H1 (cell line): ENCODE measurements around the gene ENTR1. TPM values are rescaled to one million over a fixed set of nuclear protein-coding genes. Genes with fewer than 3 reads are reported as not detected.

Source experiments
- CTCF ChIA-PET: fragments of 300-600 bp; sonication (Branson Sonifier 250); formaldehyde crosslinking; loops from one replicate; lab custom pipeline; 2021; ENCODE audit not compliant: partially characterized antibody; lab: Charles Lee
- POLR2A ChIA-PET: fragments of 300-600 bp; sonication (Branson Sonifier 250); formaldehyde crosslinking; loops from one replicate; lab custom pipeline; 2021; ENCODE audit warnings: inconsistent platforms; ENCODE audit not compliant: partially characterized antibody; lab: Charles Lee
- DNase-seq, 2 experiments: peaks; one replicate each; pipeline versions ENCODE4 v3.0.0 to v3.0.0-alpha.2; 2010 to 2022; ENCODE audit warnings: low spot score in 2 of 2, low read depth in 1 of 2, mixed read lengths in 1 of 2
- FAIRE-seq: peaks from 2 replicates; lab custom pipeline; 2011; peaks lifted over from hg19 to GRCh38; lab: Jason Lieb, UNC
- H2AFZ ChIP-seq: 2 replicates; pipeline ENCODE4 v1.8.1; 2012; ENCODE audit warnings: low read length, inconsistent platforms
- H2AK5ac ChIP-seq: 2 replicates; pipeline ENCODE4 v1.6.1; 2013; ENCODE audit warnings: low read depth, low read length
- H2BK120ac ChIP-seq: replicated peaks from 2 replicates; pipeline ENCODE3; 2013; ENCODE audit warnings: low read depth, low read length, inconsistent platforms
- H2BK12ac ChIP-seq: 2 replicates; pipeline ENCODE4 v1.6.1; 2013; ENCODE audit warnings: low read depth, low read length
- H2BK15ac ChIP-seq: 2 replicates; pipeline ENCODE4 v1.6.1; 2013; ENCODE audit warnings: low read length
- H2BK20ac ChIP-seq: 2 replicates; pipeline ENCODE4 v1.6.1; 2013; ENCODE audit warnings: low read length
- H2BK5ac ChIP-seq: 2 replicates; pipeline ENCODE4 v1.6.1; 2013; ENCODE audit warnings: low read depth, low read length
- H3K14ac ChIP-seq: 2 replicates; pipeline ENCODE4 v1.6.1; 2013; ENCODE audit warnings: inconsistent platforms; ENCODE audit not compliant: insufficient read length
- H3K18ac ChIP-seq: 2 replicates; pipeline ENCODE4 v1.6.1; 2013; ENCODE audit warnings: low read length; ENCODE audit errors: extremely low read depth
- H3K23ac ChIP-seq: 2 replicates; pipeline ENCODE4 v1.6.1; 2013; ENCODE audit warnings: inconsistent platforms; ENCODE audit not compliant: insufficient read length
- H3K23me2 ChIP-seq: 2 replicates; pipeline ENCODE4 v1.6.1; 2013; ENCODE audit warnings: low read depth, low read length
- H3K27ac ChIP-seq: 2 replicates; pipeline ENCODE4 v1.6.1; 2011; ENCODE audit warnings: low read depth, low read length, inconsistent platforms
- H3K27me3 ChIP-seq, 4 experiments: replicated peaks in 1 of 4; 1 replicate in 1 of 4; 2 replicates in 3 of 4; pipeline versions ENCODE4 v1.6.1 to v1.8.1; 2011 to 2013; ENCODE audit warnings: low read length in 3 of 4, mild to moderate bottlenecking in 3 of 4, inconsistent platforms in 2 of 4, mixed read lengths in 2 of 4, moderate library complexity in 1 of 4; ENCODE audit not compliant: control insufficient read depth in 3 of 4, insufficient read depth in 3 of 4; ENCODE audit errors: extremely low read depth in 1 of 4
- H3K36me3 ChIP-seq, 4 experiments: 2 replicates each; pipeline versions ENCODE4 v1.6.1 to v1.8.1; 2011 to 2013; ENCODE audit warnings: mild to moderate bottlenecking in 4 of 4, low read length in 3 of 4, moderate library complexity in 2 of 4, control low read depth in 1 of 4, inconsistent platforms in 1 of 4; ENCODE audit not compliant: insufficient read depth in 4 of 4, control insufficient read depth in 2 of 4
- H3K4ac ChIP-seq: replicated peaks from 2 replicates; pipeline ENCODE3; 2013; ENCODE audit warnings: low read length, low read depth, mixed read lengths, inconsistent platforms; ENCODE audit not compliant: insufficient read length
- H3K4me1 ChIP-seq, 4 experiments: replicated peaks in 1 of 4; 1 replicate in 1 of 4; 2 replicates in 3 of 4; pipeline versions ENCODE4 v1.6.1 to v1.8.1; 2011 to 2013; ENCODE audit warnings: low read length in 3 of 4, inconsistent platforms in 2 of 4, mixed read lengths in 1 of 4; ENCODE audit not compliant: insufficient read depth in 4 of 4, control insufficient read depth in 3 of 4
- H3K4me2 ChIP-seq, 2 experiments: 2 replicates each; pipeline versions ENCODE4 v1.6.1 to v1.8.1; 2011 to 2013; ENCODE audit warnings: low read depth in 2 of 2, low read length in 2 of 2, control low read depth in 1 of 2, inconsistent platforms in 1 of 2, mild to moderate bottlenecking in 1 of 2; ENCODE audit not compliant: insufficient read depth in 1 of 2
- H3K4me3 ChIP-seq, 4 experiments: fragments of 200-600, 300-600 bp in 1 of 4; sonication (generic), shearing (Covaris generic), sonication (Bioruptor Twin) in 1 of 4; 2 replicates each; pipeline versions ENCODE4 v1.5.1 to v1.8.1; 2011 to 2016; ENCODE audit warnings: low read length in 4 of 4, low read depth in 3 of 4, control low read depth in 2 of 4, inconsistent platforms in 2 of 4, mild to moderate bottlenecking in 2 of 4, mixed read lengths in 1 of 4, moderate library complexity in 1 of 4; ENCODE audit not compliant: insufficient read depth in 2 of 4; ENCODE audit errors: extremely low read depth in 1 of 4
- H3K56ac ChIP-seq: replicated peaks from 2 replicates; pipeline ENCODE3; 2013; ENCODE audit warnings: low read depth, mild to moderate bottlenecking, mixed read lengths, low read length, inconsistent platforms; ENCODE audit not compliant: insufficient read length
- H3K79me1 ChIP-seq: 2 replicates; pipeline ENCODE4 v1.6.1; 2013; ENCODE audit warnings: low read depth, low read length, control low read depth
- H3K79me2 ChIP-seq, 2 experiments: 2 replicates each; pipeline versions ENCODE4 v1.6.1 to v1.8.1; 2012 to 2013; ENCODE audit warnings: low read length in 2 of 2, mild to moderate bottlenecking in 2 of 2, inconsistent platforms in 1 of 2; ENCODE audit not compliant: insufficient read depth in 2 of 2, control insufficient read depth in 1 of 2
- H3K9ac ChIP-seq, 4 experiments: replicated peaks in 1 of 4; 1 replicate in 1 of 4; 2 replicates in 3 of 4; pipeline versions ENCODE4 v1.6.1 to v1.8.1; 2011 to 2013; ENCODE audit warnings: low read depth in 3 of 4, low read length in 3 of 4, control low read depth in 2 of 4, mild to moderate bottlenecking in 2 of 4, moderate library complexity in 2 of 4, inconsistent platforms in 1 of 4; ENCODE audit errors: extremely low read depth in 1 of 4
- H3K9me3 ChIP-seq, 2 experiments: 2 replicates each; pipeline versions ENCODE4 v1.6.1 to v1.8.1; 2012 to 2013; ENCODE audit warnings: mild to moderate bottlenecking in 2 of 2, moderate library complexity in 2 of 2, control low read depth in 1 of 2, inconsistent platforms in 1 of 2, low read depth in 1 of 2, low read length in 1 of 2, mixed read lengths in 1 of 2; ENCODE audit not compliant: insufficient read depth in 2 of 2
- H4K20me1 ChIP-seq, 2 experiments: replicated peaks in 1 of 2; 2 replicates each; pipeline versions ENCODE3 to v1.8.1; 2011 to 2013; ENCODE audit warnings: inconsistent platforms in 2 of 2, low read length in 2 of 2, mild to moderate bottlenecking in 1 of 2; ENCODE audit not compliant: insufficient read depth in 2 of 2, control insufficient read depth in 1 of 2
- H4K5ac ChIP-seq: 2 replicates; pipeline ENCODE4 v1.6.1; 2013; ENCODE audit warnings: low read length, low read depth, mixed read lengths, inconsistent platforms; ENCODE audit not compliant: insufficient read length
- H4K8ac ChIP-seq: 2 replicates; pipeline ENCODE4 v1.8.0; 2013; ENCODE audit warnings: mild to moderate bottlenecking, moderate library complexity, low read length, inconsistent platforms; ENCODE audit not compliant: insufficient read depth; ENCODE audit errors: extremely low read depth
- H4K91ac ChIP-seq: replicated peaks from 2 replicates; pipeline ENCODE3; 2013; ENCODE audit warnings: low read length, mixed read lengths, inconsistent platforms; ENCODE audit not compliant: insufficient read length
- BACH1 ChIP-seq: IDR thresholded peaks from 2 replicates; pipeline ENCODE4 v1.6.1; 2012; ENCODE audit warnings: low read length, improper control_type of control experiment
- WGBS, 2 experiments: shearing (Covaris generic) in 1 of 2; methylation state at CpG; one replicate each; pipeline versions ENCODE4 v1.1.6 to v1.1.7; 2013 to 2015; ENCODE audit warnings: low lambda C conversion rate in 2 of 2, mixed read lengths in 2 of 2, inconsistent platforms in 1 of 2, low coverage in 1 of 2, missing lambda C conversion rate in 1 of 2; ENCODE audit not compliant: insufficient replicate concordance in 2 of 2, insufficient coverage in 1 of 2, insufficient read length in 1 of 2; ENCODE audit errors: extremely low coverage in 1 of 2, missing lambda C conversion rate in 1 of 2; 5-methylcytosine and 5-hydroxymethylcytosine counted together
- polyA plus RNA-seq, 7 experiments: library from polyadenylated mRNA; depleted of rRNA in 3 of 7; stranded (reverse) in 5 of 7; unstranded in 2 of 7; fragments of >200 nt in 5 of 7; fragments of 200-250 nt in 2 of 7; gene quantifications; 1 replicate in 5 of 7; 2 replicates in 1 of 7; 4 replicates in 1 of 7; pipeline versions ENCODE4 v1.2.1 to v1.2.3, GENCODE V29; 2011 to 2013; ENCODE audit warnings: missing spikeins in 2 of 7, mixed read lengths in 2 of 7
- total RNA-seq: library from RNA; stranded (reverse); fragmentation: NEBNext Ultra II Directional; extraction: Animal tissue kit (Norgen Biotek cat#: 25700); gene quantifications from 2 replicates; pipeline ENCODE4 v1.2.1, GENCODE V29; 2021

ENTR1 gene
- total and polyA plus RNA-seq, 2 of the 8 experiments (the other 6 are each of a cell fraction or from before 2014, with no cell fraction given): 65.2 to 102 TPM

DNA sequence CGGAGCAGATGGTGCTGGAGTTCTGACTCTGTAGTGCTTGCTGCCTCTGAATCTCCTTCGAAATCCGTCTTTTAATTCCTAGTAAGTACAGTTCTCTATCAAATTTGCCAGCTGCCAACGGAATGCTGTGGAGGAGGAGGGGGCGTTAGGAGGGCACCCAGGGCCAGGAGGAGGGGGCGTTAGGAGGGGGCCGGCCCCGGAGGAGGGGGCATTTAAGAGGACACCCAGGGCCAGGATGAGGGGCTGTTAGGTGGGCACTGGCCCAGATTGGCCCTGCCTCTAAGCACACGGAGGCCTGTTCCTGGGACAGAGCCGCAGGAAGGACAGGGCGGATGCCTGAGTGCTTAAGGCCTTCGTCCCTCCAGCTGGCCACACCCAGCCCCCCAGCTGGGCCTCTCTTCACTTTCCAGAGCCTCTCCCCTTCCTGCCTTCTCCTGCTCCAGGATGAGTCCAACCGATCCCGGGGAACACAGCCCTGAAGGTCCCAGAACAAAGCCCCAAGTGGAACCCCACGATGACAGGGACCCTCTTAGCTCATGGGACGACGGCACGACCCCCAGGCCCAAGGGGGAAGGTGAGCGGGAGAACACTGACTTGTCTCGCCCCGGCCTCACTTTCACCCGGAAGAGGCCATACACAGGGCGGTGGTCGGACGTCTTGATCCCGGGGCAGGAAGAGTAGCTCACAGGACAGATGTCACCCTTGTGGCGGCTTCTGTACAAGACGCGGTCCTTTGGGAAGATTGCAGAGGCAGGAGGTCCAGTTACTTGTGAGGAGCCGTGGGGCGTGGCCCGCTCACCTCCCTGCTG lies 19.5 kb upstream of the ENTR1 start:
- Histone ChIP-seq H3K27ac (no peak overlapping the region), H3K79me2 (no peaks in the 10 kb centered on the region), H3K23ac (no peak overlapping the region), H4K5ac (no peak overlapping the region), H3K79me1 (peaks cover under 1% of the 10 kb centered on the region; the same call in 1 of the 2 replicates), H4K91ac (no peak overlapping the region), H2BK15ac (no peak overlapping the region), H3K14ac (no peak overlapping the region), H3K4me3 (no peak overlapping the region), H3K4ac (no peak overlapping the region), H2BK5ac (no peak overlapping the region), H4K8ac (peak overlapping the region; percentile 25; the same call in 1 of the 2 replicates), H3K9me3 (no peaks in the 10 kb centered on the region), H2AK5ac (no peak overlapping the region), H3K4me1 (no peaks in the 10 kb centered on the region), H2BK12ac (no peak overlapping the region), H3K36me3 (peaks cover 0 to 14% (median 2%) of the 10 kb centered on the region in 4 experiments; a peak in 2 of 8 replicates), H3K56ac (no peak overlapping the region), H3K18ac (no peak overlapping the region), H2AFZ (no peak overlapping the region), H3K27me3 (no peaks in the 10 kb centered on the region), H2BK120ac (no peak overlapping the region), H3K4me2 (no peak overlapping the region), H2BK20ac (no peak overlapping the region), H4K20me1 (peaks cover 2 to 6% of the 10 kb centered on the region in 2 experiments), H3K23me2 (no peaks in the 10 kb centered on the region), H3K9ac (no peak overlapping the region)
- 90% methylated on average over 23 of the region's 32 CpGs; no CpG with 5 or more reads in 1 of the 2 experiments for WGBS, 2 experiments
- no peak for TF ChIP-seq BACH1
- CTCF ChIA-PET: interaction anchor here (0.6 to 2.0 kb wide), 6 partner anchors 10 to 854 kb away, joined by 3 to 6 read pairs (median 3); partner anchors contain the start of gene INPP5E
- FAIRE-seq (no peak), DNase-seq (no peak)
- POLR2A ChIA-PET: interaction anchor here (1.0 to 2.1 kb wide), 7 partner anchors 9 to 55 kb away, joined by 3 to 10 read pairs (median 3); no protein-coding TSS in a partner anchor
